ENCODE measurements around the gene MB. TPM values are rescaled to one million over a fixed set of nuclear protein-coding genes. Genes with fewer than 3 reads are reported as not detected.
A peak's percentile ranks its signal among the peaks of the same experiment; 100 is the strongest.

Gene MB
- total RNA-seq, 4 donors from 2014 or later: 1.0 to 12.9 (median 2.5) TPM; not detected in 1

DNA sequence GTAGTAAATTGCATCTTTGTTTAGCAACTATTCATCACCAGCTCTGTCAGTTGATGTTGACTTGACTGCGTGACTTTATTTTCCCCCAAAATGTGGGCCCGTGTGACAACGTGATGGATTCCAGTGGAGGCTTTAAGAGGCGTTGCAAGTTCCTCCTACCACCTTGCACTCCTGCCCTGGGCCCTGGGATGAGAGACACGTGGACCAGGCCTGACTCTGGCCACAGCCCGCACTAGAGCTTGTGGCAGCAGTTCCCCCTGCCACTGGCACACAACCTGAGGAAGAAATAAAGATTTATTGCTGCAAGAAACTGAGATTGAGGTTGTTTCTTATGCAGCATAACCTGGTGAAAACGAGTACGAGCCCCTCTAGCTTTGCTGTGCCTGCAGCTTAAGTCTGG lies 44.6 kb downstream of the MB start:
- no peak for ATAC-seq
- no peaks in the 10 kb centered on the region for H3K9me3 ChIP-seq
- 81 to 90% methylated on average over 2 to 8 of the region's 8 CpGs for WGBS, 2 donors (ENCODE audit: low coverage in 1 of 2)
- TF ChIP-seq POLR2A (IDR thresholded peaks at IDR 0.05) (no peak), POLR2AphosphoS5 (IDR thresholded peaks at IDR 0.05) (no peak)
- TF ChIP-seq, protein P1, sequence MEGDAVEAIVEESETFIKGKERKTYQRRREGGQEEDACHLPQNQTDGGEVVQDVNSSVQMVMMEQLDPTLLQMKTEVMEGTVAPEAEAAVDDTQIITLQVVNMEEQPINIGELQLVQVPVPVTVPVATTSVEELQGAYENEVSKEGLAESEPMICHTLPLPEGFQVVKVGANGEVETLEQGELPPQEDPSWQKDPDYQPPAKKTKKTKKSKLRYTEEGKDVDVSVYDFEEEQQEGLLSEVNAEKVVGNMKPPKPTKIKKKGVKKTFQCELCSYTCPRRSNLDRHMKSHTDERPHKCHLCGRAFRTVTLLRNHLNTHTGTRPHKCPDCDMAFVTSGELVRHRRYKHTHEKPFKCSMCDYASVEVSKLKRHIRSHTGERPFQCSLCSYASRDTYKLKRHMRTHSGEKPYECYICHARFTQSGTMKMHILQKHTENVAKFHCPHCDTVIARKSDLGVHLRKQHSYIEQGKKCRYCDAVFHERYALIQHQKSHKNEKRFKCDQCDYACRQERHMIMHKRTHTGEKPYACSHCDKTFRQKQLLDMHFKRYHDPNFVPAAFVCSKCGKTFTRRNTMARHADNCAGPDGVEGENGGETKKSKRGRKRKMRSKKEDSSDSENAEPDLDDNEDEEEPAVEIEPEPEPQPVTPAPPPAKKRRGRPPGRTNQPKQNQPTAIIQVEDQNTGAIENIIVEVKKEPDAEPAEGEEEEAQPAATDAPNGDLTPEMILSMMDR (IDR thresholded peaks at IDR 0.05): no peak
- H3K27ac ChIP-seq: no peak overlapping the region
- H3K27me3 ChIP-seq: no peaks in the 10 kb centered on the region
- peaks cover 0 to 25% (median 0%) of the 10 kb centered on the region in 3 donors for H3K4me1 ChIP-seq
- H3K4me3 ChIP-seq: no peak overlapping the region
- H3K36me3 ChIP-seq: no peaks in the 10 kb centered on the region

DNA sequence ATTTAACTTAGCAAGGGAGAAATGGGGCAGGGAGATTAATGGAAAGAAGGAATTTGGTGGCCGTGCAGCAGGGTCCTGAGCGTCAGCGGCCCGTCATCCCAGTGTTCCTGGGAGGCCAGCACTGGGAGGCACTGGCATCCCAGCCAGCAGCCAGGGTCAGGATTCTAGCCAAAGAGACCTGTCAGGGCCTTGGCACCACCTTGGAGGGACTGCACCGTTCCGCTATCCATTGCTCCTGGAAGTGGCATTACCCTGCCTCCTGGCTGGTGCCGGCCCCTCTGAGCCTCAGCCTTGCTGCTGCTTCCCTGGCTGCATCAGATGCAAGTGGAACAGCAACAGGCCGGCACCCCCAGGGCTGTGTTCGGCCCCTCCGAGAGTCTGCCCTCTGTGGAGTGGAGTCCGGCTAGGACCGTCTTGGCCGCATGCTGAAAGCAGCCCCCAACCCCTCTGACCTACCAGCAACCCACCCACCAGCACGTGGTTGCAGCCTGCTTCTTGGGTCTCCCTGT lies 46.4 kb downstream of the MB start:
- H3K27me3 ChIP-seq: no peaks in the 10 kb centered on the region
- WGBS, 2 donors (ENCODE audit: low coverage in 1 of 2): 70 to 95% methylated on average over 2 to 14 of the region's 14 CpGs
- no peaks in the 10 kb centered on the region for H3K36me3 ChIP-seq
- ATAC-seq: no peak
- no peaks in the 10 kb centered on the region for H3K9me3 ChIP-seq
- no peak overlapping the region for H3K27ac ChIP-seq
- TF ChIP-seq EP300 (IDR thresholded peaks at IDR 0.05) (no peak), POLR2AphosphoS5 (IDR thresholded peaks at IDR 0.05) (no peak), POLR2A (IDR thresholded peaks at IDR 0.05) (no peak)
- TF ChIP-seq, protein P1 (IDR thresholded peaks at IDR 0.05): no peak
- peaks cover 0 to 34% (median under 1%) of the 10 kb centered on the region in 3 donors for H3K4me1 ChIP-seq
- no peak overlapping the region for H3K4me3 ChIP-seq

DNA sequence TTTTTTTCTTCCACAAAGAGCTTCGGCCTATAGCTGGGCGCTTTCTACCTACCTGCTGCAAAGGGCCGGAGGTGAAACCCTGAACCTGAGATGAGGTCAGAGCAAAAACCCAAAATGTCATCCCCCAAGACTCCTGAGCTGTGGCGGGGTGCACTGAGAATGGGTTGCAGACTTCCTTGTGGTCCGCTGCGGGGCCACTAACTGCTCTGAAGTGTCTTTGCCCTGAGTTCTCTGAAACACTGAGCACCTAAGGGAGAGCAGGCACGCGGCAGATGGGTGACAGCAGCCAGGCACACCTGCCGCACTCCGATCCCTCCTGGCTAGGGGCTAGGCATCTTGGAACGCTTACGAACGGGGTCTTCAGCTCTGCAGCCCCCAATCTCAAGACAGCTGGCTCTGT lies 47.2 kb downstream of the MB start:
- Histone ChIP-seq H3K4me1 (peaks cover 0 to 43% (median 9%) of the 10 kb centered on the region in 3 donors), H3K9me3 (no peaks in the 10 kb centered on the region), H3K27ac (peak overlapping the region in 1 of 4 donors; percentile 38), H3K27me3 (no peaks in the 10 kb centered on the region), H3K4me3 (no peak overlapping the region), H3K36me3 (no peaks in the 10 kb centered on the region)
- TF ChIP-seq, protein P1 (IDR thresholded peaks at IDR 0.05): no peak
- TF ChIP-seq EP300 (IDR thresholded peaks at IDR 0.05) (no peak), POLR2AphosphoS5 (IDR thresholded peaks at IDR 0.05) (no peak), POLR2A (IDR thresholded peaks at IDR 0.05) (no peak)
- ATAC-seq: no peak
- WGBS, 2 donors (ENCODE audit: low coverage in 1 of 2): 100% methylated on average over 1 of the region's 13 CpGs; no CpG with 5 or more reads in 1 of the 2 donors

DNA sequence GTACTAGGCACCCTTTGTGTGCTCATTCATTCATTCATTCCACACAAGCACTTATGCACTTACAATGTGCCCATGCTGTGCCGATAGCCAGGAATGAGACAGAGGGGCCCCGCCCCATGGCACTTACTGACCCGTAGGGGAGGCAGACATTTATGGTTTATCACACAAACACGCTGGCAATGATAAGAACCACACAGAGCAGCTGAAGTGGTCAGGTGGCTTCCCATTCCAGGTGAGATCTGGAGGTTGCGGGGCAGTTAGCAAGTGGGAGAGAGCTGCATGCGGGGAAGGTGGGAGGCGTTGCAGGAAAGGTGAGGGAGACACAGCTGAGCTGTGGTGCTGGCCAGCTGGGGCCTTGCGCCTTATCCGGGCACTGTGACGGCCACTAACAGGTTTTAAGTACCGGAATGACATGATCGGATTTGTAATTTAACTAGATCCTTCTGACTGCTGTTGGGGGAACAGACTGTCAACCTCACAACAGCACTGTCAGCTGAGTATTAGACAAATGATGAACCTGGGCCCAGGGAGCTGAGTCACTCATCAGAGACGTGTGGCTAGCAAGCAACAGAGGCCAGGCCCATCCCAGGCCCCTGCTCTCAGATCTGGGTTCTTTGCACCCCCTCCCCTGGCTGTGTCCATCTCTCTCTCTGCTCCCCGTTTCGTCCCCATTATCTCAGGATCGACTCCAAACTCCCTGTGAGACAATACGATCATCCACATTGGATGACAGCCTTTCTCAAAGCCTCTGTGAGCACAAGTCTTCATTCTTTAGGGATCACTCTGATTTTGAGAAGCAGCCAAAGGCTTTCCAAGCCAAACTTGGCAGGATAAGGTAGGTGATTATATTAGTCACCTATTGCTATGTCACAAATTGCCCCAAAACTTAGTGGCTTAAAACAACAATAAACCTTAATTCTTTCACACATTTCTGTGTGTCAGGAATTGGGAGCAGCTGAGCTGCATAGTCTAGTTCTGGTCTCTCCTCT lies 48.1 kb downstream of the MB start:
- peak overlapping the region in 3 of 4 donors; percentile 2 to 46 (median 38) for H3K27ac ChIP-seq

More for the DNA sequence above, 48.1 kb downstream of the MB start:
- no peak for ATAC-seq
- peaks cover 0 to 51% (median 16%) of the 10 kb centered on the region in 3 donors for H3K4me1 ChIP-seq
- no peaks in the 10 kb centered on the region for H3K36me3 ChIP-seq
- TF ChIP-seq, protein P1 (IDR thresholded peaks at IDR 0.05): no peak
- TF ChIP-seq EP300 (IDR thresholded peaks at IDR 0.05): no peak
- H3K27me3 ChIP-seq: no peaks in the 10 kb centered on the region
- no peaks in the 10 kb centered on the region for H3K9me3 ChIP-seq
- H3K4me3 ChIP-seq: no peak overlapping the region
- WGBS, 2 donors (ENCODE audit: low coverage in 1 of 2): 52 to 59% methylated on average over 11 to 15 of the region's 17 CpGs
